ENCODE data around the gene RSU1. TPM values are rescaled to one million over a fixed set of nuclear protein-coding genes. Genes with fewer than 3 reads are reported as not detected.
"Not testable (repeated sequence)": the region's sequence is repeated elsewhere in the genome, so short reads cannot be mapped to it uniquely, and the experiment has no call there.

RSU1 gene
- 31.4 and 32.3 TPM in 2 replicates for total RNA-seq

- peak; percentile 100 for DNase-seq (ENCODE audit: low read depth in 2 of 2)
Measured at GRCh38 chr10:16817125-16818019, at the start of gene RSU1. TSS of gene RSU1 (minus strand) at chr10:16817424. CDS start at chr10:16817081, 343 bp downstream.

DNA sequence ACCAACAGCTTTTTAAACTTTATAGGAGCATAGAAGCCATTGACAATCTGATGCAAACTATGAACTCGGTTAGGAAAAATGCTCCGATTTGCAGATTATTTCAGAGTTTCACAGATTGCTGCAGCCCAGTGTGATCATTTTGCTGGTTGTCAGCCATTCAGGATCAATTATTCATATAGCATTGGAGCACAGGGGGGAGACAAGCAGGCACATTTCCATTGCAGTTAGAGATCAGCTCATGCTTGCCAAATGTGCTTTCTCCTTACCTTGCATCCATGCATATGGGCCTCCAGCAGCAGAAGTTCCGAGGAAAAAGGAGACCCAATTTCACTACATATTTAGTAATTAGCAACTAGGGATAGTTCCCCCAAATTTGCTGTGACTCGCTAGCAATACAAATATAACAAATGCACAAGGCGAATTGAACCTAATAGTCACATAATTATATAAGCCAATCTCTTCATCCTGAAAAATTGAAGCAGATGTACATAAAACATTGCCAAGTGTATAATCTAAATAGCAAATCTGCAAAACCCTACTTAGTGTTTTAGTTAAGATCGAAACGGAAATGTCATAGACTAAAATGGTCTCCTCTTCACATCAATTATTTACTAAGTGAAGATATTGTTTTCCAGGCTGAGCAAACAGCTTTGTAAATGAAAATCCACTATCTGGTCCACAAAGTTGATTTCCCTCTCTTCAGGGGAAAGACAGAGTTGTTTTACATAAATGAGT is 49.5 kb upstream of the RSU1 start:
- no peak for DNase-seq (ENCODE audit: low read depth in 2 of 2)

- DNase-seq (ENCODE audit: low read depth in 2 of 2), result no peak
Measured at GRCh38 chr10:16865766-16866165, 48.5 kb upstream of the RSU1 start.

GRCh38 chr10:16863766-16864165 is 46.5 kb upstream of the RSU1 start:
- no peak for DNase-seq (ENCODE audit: low read depth in 2 of 2)

GRCh38 chr10:16857419-16857818 is 40.2 kb upstream of the RSU1 start:
- no peak for DNase-seq (ENCODE audit: low read depth in 2 of 2)

- DNase-seq (ENCODE audit: low read depth in 2 of 2), result peak; percentile 22 to 74
Measured at GRCh38 chr10:16856567-16856966, 39.3 kb upstream of the RSU1 start.

DNA sequence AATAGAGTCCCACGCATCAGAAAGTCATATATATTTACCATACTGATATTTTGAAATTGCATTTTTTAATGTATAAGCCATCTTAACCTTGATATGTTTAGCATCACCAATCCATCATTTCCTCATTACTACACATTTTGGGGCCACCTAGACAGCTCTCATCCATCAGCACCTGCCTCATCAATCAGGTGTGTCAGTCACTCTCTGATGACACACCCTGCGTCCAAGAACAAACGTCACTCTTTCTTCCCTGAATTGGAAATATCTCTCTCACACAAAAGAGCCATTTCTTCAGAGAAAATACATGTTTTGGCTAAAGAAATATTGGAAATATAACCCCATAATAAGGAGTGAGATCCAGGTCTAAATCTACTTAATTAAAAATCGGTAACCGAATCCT is 38.9 kb upstream of the RSU1 start:
- DNase-seq (ENCODE audit: low read depth in 2 of 2), result peak in 1 of 2 donors; percentile 31

DNA sequence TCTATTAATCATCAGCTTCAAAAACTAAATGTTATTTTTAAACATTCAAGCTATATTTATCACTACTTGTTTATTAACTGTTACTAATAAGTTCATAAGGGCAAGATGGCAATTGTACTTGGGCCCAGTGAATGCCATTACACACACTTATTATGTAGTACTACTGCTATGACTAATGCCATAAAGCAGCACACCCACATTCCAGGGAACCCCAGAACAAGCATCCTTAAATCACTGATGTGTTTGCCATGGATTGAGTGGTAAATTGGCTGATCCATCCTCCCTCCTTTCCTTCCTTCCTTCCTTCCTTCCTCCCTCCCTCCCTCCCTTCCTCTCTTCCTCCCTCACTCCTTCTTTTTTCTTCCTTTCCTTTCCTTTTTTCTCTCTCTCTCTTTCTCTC is 37.4 kb upstream of the RSU1 start:
- DNase-seq (ENCODE audit: low read depth in 2 of 2), result peak in 1 of 2 donors; percentile 66

- no peak for DNase-seq (ENCODE audit: low read depth in 2 of 2)
Measured at GRCh38 chr10:16853809-16854208, 36.6 kb upstream of the RSU1 start.

DNA sequence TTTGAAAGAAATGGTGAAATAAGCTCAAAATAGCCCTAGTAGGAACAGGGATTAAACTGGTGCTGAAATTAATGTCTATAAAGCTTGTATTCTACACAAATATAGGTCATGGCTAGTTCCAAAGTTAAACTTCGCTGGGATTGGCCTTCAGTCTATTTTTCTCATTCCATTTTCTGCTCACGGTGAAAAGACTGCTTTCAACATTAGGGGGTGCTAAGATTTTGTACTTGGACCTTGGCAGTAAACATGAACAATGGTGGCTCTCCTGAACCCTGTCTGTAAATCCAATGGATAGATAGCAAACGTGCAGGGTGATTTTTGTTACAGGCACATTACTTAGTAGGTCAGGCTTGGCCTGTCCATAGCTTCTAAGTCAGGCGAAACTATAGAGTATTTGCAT is 36.0 kb upstream of the RSU1 start:
- DNase-seq (ENCODE audit: low read depth in 2 of 2), result peak; percentile 83

- DNase-seq (ENCODE audit: low read depth in 2 of 2), result no peak
Measured at GRCh38 chr10:16852624-16853023, 35.4 kb upstream of the RSU1 start.

GRCh38 chr10:16848562-16849154 is 31.4 kb upstream of the RSU1 start:
- no peak for DNase-seq (ENCODE audit: low read depth in 2 of 2)

DNA sequence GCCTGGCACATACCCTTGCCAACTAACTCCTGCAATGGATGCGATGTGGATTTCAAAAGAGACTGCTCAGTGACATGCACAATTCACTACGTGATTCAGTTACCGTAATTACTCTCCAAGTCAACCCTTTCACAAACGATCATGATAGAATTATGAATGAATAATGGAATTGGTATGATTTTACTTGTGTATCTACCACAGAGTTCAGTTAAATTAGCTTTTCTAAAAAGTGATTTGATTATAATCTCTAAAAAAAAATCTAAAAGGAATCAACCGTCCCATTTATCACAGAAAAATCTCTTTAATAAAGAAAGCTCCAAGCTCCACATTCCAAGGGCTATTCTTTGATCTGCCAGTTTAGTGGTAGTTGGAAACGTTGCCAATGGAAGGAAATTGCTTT is 30.4 kb upstream of the RSU1 start:
- DNase-seq (ENCODE audit: low read depth in 2 of 2), result peak in 1 of 2 donors; percentile 31

DNA sequence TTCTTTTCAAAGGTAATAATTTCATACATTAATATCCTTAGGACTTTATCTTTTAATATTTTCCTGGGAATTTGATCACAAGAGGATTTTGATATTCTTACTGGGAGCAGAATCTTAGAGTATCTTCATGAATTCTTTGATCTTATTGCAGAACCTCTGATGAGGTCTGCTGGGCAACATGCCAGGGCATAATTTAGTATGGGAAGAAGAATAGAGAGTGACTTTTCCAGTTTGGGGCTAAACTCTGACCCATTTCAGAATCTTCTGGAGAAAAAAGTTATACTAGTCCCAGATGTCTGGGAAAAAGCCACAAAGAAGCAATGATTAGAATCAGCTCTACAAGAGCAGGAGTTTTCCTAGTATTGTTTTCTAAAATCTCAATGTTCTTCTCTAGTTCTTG is 28.0 kb upstream of the RSU1 start:
- DNase-seq (ENCODE audit: low read depth in 2 of 2), result peak in 1 of 2 donors; percentile 31

- peak; percentile 87 to 88 for DNase-seq (ENCODE audit: low read depth in 2 of 2)
Measured at GRCh38 chr10:16843252-16843870, 26.1 kb upstream of the RSU1 start.

- no peak for DNase-seq (ENCODE audit: low read depth in 2 of 2)
Measured at GRCh38 chr10:16835228-16835627, 18.0 kb upstream of the RSU1 start.

DNA sequence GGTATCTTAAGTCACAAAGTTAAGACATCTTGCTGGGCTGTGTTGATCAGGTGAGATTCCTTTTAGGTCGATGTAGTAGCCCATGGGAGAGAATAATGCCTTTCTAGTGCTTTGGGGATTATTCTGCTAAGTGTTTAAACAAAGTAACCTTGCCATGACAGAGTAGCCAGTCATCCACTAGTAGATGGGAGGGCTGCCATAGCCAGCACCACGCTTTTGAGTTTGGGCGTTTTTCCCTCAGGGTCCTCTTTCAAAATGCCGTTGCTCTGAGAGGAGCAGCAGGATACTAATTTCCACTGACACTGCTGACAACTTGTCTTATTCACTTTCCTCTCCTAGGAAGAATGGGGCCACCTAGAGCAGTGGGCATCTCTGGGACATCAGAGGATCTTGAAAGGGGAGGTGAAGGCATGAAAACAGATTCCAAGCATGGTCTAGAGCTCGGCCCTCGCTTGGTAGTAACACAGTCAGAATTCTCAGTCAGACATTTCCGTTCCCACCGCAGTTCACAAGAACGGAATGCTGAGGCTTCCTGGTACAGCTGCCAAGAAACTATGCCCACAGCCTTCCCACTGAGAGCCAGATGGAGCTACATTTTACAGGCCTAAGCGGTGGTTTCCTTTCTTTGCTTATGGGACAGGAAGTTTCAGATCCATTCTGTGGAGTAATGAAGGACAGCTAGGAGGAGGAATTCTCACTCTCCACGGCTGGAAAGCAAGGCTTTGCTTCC is 15.3 kb upstream of the RSU1 start:
- peak; percentile 93 to 99 for DNase-seq (ENCODE audit: low read depth in 2 of 2)

DNA sequence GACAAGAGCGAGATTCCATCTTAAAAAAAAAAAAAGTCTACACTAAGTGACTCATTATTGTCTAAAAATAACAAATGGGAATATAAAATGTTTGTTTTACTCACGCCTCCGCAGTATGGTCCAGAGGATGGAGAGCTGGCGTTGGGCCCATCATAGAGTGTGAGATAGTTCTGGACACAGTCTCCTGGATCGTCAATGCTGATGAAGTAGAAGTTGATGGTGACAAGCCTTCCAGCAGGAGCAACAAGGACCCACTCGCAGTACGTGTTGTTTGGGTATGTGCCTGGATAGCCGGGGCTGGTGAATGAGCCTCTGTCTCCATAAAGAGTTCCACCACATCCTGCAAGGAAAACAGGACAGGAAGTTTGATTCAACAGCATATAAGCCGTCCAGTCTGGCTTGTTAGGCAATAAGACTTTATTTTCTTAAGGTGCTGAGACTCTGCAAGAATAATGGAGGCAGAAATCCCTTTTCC is 11.5 kb upstream of the RSU1 start:
- peak; percentile 86 to 96 for DNase-seq (ENCODE audit: low read depth in 2 of 2)

- peak; percentile 92 to 96 for DNase-seq (ENCODE audit: low read depth in 2 of 2)
Measured at GRCh38 chr10:16828114-16828568, 10.9 kb upstream of the RSU1 start.

GRCh38 chr10:16827474-16827873 is 10.2 kb upstream of the RSU1 start:
- DNase-seq (ENCODE audit: low read depth in 2 of 2), result not testable (repeated sequence)

Data from lung microvascular endothelial cell (primary cell).